ENCODE results near the gene RNF169. TPM values are rescaled to one million over a fixed set of nuclear protein-coding genes. Genes with fewer than 3 reads are reported as not detected.

Gene RNF169
- total RNA-seq, 4 donors from 2014 or later = 16.2 to 26.6 (median 20.6) TPM

- no peaks in the 10 kb centered on the region for H3K36me3 ChIP-seq
- no peak overlapping the region for H3K4me3 ChIP-seq
- TF ChIP-seq POLR2A (IDR thresholded peaks at IDR 0.05; ENCODE audit: low read depth) (no peak), CTCF (IDR thresholded peaks at IDR 0.05) (no peak), POLR2AphosphoS5 (IDR thresholded peaks at IDR 0.05) (no peak), EP300 (IDR thresholded peaks at IDR 0.05) (no peak)
- DNase-seq (ENCODE audit: extremely low spot score) = no peak
- peaks cover 0 to 12% (median 11%) of the 10 kb centered on the region in 4 donors for H3K4me1 ChIP-seq
- no peaks in the 10 kb centered on the region for H3K9me3 ChIP-seq
- peak overlapping the region in 2 of 4 donors; percentile 17 to 30 for H3K27ac ChIP-seq (replicated peaks in 1 of 4)
- intact Hi-C loops (cut with DNase I) = no loop called here
- H3K27me3 ChIP-seq = no peaks in the 10 kb centered on the region
- 58% methylated on average over 7 of the region's 8 CpGs for WGBS
Measured at GRCh38 chr11:74710281-74710938, 38.2 kb upstream of the RNF169 start.

- no peaks in the 10 kb centered on the region for H3K9me3 ChIP-seq
- H3K4me3 ChIP-seq = no peak overlapping the region
- intact Hi-C loops (cut with DNase I) = no loop called here
- H3K36me3 ChIP-seq = no peaks in the 10 kb centered on the region
- H3K27ac ChIP-seq (replicated peaks in 1 of 4) = no peak overlapping the region
- TF ChIP-seq EP300 (IDR thresholded peaks at IDR 0.05) (no peak), POLR2A (IDR thresholded peaks at IDR 0.05; ENCODE audit: low read depth) (no peak), POLR2AphosphoS5 (IDR thresholded peaks at IDR 0.05) (no peak), CTCF (IDR thresholded peaks at IDR 0.05) (no peak)
- 91% methylated on average over 4 of the region's 4 CpGs for WGBS
- H3K4me1 ChIP-seq = peaks cover 21 to 35% (median 29%) of the 10 kb centered on the region in 4 donors
- H3K27me3 ChIP-seq = no peaks in the 10 kb centered on the region
- no peak for DNase-seq (ENCODE audit: extremely low spot score)
Measured at GRCh38 chr11:74713686-74714085, 35.0 kb upstream of the RNF169 start.

- H3K27ac ChIP-seq (replicated peaks in 1 of 4) = no peak overlapping the region
- peaks cover 26 to 47% (median 37%) of the 10 kb centered on the region in 4 donors for H3K4me1 ChIP-seq
- no peaks in the 10 kb centered on the region for H3K9me3 ChIP-seq
- H3K27me3 ChIP-seq = no peaks in the 10 kb centered on the region
- TF ChIP-seq POLR2A (IDR thresholded peaks at IDR 0.05; ENCODE audit: low read depth) (no peak), EP300 (IDR thresholded peaks at IDR 0.05) (no peak), POLR2AphosphoS5 (IDR thresholded peaks at IDR 0.05) (no peak), CTCF (IDR thresholded peaks at IDR 0.05) (no peak)
- intact Hi-C loops (cut with DNase I) = no loop called here
- 95% methylated on average over 7 of the region's 7 CpGs for WGBS
- H3K4me3 ChIP-seq = no peak overlapping the region
- DNase-seq (ENCODE audit: extremely low spot score) = no peak
- H3K36me3 ChIP-seq = no peaks in the 10 kb centered on the region
Measured at GRCh38 chr11:74714904-74715303, 33.7 kb upstream of the RNF169 start.

DNA sequence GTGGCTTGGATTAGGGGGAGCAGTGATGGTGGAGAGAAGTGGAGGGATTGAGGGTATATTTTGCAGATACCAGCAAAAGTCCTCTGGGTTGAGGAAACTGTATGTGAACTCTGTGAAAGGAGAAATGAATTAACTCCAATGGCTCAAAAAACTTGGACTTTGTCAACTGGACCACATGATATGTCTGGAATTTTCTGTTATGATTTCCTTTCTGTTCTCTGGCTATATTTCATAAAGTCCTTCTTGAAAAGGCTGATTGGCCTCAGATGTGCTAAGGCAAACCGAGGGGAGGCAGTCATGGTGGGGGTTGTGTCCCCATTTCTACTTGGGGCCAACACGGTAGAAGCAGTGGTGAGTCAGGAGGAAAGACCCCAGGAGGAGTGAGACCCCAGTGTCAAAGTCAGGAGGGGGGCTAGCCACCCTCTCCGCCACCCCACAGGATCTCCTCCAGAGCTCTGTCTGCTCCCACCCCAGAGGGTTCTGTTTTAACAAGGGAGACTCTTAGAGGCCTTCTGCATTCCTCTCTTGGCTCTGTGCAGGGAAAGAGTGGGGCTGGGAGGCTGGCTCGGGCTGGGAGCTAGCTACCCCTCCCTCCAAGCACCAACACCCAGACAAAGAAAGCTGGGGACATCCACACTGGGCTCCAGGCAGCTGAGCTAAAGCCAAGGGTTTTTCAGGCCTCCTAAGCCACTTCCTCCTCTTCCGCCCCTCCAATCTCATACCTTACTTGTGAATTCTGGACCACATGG is 31.3 kb upstream of the RNF169 start:
- 42% methylated on average over 5 of the region's 5 CpGs for WGBS
- no peak for DNase-seq (ENCODE audit: extremely low spot score)
- no peaks in the 10 kb centered on the region for H3K9me3 ChIP-seq
- no peak for TF ChIP-seq POLR2AphosphoS5 (IDR thresholded peaks at IDR 0.05)
- no peak for TF ChIP-seq POLR2A (IDR thresholded peaks at IDR 0.05; ENCODE audit: low read depth)
- no peak for TF ChIP-seq CTCF (IDR thresholded peaks at IDR 0.05)
- TF ChIP-seq EP300 (IDR thresholded peaks at IDR 0.05) = no peak
- H3K4me1 ChIP-seq = peaks cover 29 to 54% (median 51%) of the 10 kb centered on the region in 4 donors
- H3K27ac ChIP-seq (replicated peaks in 1 of 4) = peak overlapping the region; percentile 62 to 79 (median 68)
- no peaks in the 10 kb centered on the region for H3K27me3 ChIP-seq
- no peaks in the 10 kb centered on the region for H3K36me3 ChIP-seq
- intact Hi-C loops (cut with DNase I) = no loop called here
- H3K4me3 ChIP-seq = no peak overlapping the region
